ENCODE results near the gene RPTN. TPM values are rescaled to one million over a fixed set of nuclear protein-coding genes. Genes with fewer than 3 reads are reported as not detected.

Gene RPTN, protein sequence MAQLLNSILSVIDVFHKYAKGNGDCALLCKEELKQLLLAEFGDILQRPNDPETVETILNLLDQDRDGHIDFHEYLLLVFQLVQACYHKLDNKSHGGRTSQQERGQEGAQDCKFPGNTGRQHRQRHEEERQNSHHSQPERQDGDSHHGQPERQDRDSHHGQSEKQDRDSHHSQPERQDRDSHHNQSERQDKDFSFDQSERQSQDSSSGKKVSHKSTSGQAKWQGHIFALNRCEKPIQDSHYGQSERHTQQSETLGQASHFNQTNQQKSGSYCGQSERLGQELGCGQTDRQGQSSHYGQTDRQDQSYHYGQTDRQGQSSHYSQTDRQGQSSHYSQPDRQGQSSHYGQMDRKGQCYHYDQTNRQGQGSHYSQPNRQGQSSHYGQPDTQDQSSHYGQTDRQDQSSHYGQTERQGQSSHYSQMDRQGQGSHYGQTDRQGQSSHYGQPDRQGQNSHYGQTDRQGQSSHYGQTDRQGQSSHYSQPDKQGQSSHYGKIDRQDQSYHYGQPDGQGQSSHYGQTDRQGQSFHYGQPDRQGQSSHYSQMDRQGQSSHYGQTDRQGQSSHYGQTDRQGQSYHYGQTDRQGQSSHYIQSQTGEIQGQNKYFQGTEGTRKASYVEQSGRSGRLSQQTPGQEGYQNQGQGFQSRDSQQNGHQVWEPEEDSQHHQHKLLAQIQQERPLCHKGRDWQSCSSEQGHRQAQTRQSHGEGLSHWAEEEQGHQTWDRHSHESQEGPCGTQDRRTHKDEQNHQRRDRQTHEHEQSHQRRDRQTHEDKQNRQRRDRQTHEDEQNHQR
- 0.70 TPM in 1 of 2 replicates, not detected in the other for total RNA-seq (ENCODE audit: low replicate concordance)

GRCh38 chr1:152159144-152159543 lies at the start of gene RPTN:
Gene RPTN, minus strand, starts transcription at chr1:152159228. Its CDS starts 1,339 bp downstream, at chr1:152157889.

GRCh38 chr1:152115344-152115743 lies 43.7 kb downstream of the RPTN start, which contains the start of gene TCHH:
Gene TCHH, minus strand, starts transcription at chr1:152115444. Its CDS starts 1,364 bp downstream, at chr1:152114080.

Other genes with a start within 250 kb of the RPTN start
- 4.0 and 9.1 TPM in 2 replicates for gene THEM4, start 249.7 kb downstream of the RPTN start, total RNA-seq (ENCODE audit: low replicate concordance)
- 109 and 170 TPM in 2 replicates for gene S100A10, start 165.4 kb downstream of the RPTN start, total RNA-seq (ENCODE audit: low replicate concordance)
- 27.1 and 58.7 TPM in 2 replicates for gene S100A11, start 122.2 kb downstream of the RPTN start, total RNA-seq (ENCODE audit: low replicate concordance)
- gene TCHHL1, start 70.2 kb downstream of the RPTN start, total RNA-seq (ENCODE audit: low replicate concordance) = not detected in 2 replicates
- gene TCHH, start 43.8 kb downstream of the RPTN start, total RNA-seq (ENCODE audit: low replicate concordance) = 0.08 and 0.12 TPM in 2 replicates
- not detected in 2 replicates for gene HRNR, start 65.0 kb upstream of the RPTN start, total RNA-seq (ENCODE audit: low replicate concordance)
- gene FLG, start 166.0 kb upstream of the RPTN start, total RNA-seq (ENCODE audit: low replicate concordance) = not detected in 2 replicates
- gene FLG2, start 200.8 kb upstream of the RPTN start, total RNA-seq (ENCODE audit: low replicate concordance) = not detected in 2 replicates

All from smooth muscle cell of the coronary artery (primary cell).